ENCODE results near the gene GID8. TPM values are rescaled to one million over a fixed set of nuclear protein-coding genes. Genes with fewer than 3 reads are reported as not detected.

Gene GID8
- total and polyA plus RNA-seq, 2 experiments from 2014 or later, result 41.8 to 106 TPM

DNA sequence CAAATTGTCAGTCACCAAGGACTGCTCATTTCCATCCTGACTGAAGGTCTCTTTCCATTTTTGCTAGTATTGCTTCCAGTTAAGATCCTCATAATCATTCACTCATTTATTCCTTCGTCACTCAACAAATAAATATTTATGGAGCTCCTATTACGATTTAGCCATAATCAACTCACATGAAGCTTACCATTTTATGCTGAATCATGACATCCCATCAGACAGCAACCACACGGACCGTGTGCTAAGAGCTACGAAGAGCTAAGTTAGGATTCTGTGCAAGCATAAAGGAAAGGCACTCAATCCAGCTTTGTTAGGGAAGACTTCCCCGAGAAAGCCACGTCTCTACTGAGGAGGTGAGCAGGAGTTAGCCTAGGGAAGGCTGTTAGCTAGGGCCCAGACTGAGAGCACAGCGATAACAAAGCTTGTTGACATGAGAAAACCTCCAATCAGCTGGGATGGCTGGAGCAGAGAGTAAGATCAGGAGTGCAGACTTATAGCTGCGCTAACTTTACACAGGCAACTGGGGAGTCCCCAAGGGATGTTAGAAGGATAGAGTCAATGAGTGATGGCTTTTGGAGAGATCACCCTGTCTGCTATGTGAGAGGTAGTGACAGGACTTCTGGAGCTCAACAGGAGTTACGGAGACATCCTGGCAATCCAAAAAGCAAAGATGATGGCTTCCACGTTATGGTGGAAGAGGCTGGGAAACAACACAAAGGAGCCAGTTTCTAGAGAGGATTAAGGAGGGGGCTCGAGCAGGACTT is 2.6 kb upstream of the GID8 start:
- H3K4me3 Mint-ChIP-seq, result no peak overlapping the region
- Histone ChIP-seq H3K9me2 (ENCODE audit: insufficient read depth) (no peaks in the 10 kb centered on the region), H3K27me3 (ENCODE audit: insufficient read depth) (no peaks in the 10 kb centered on the region), H3K27ac (ENCODE audit: low read depth) (peak overlapping the region; percentile 94), H3K4me2 (peak overlapping the region; percentile 97), H2AFZ (no peak overlapping the region), H3K4me1 (ENCODE audit: insufficient read depth) (peaks cover 74% of the 10 kb centered on the region), H3F3A (replicated peaks; ENCODE audit: low read depth) (peaks cover 47% of the 10 kb centered on the region), H3K36me3 (ENCODE audit: insufficient read depth) (peaks cover 26% of the 10 kb centered on the region), H3K4me3 (peak overlapping the region; percentile 100), H3K79me2 (replicated peaks; ENCODE audit: insufficient read depth) (peaks cover 95% of the 10 kb centered on the region), H4K20me1 (replicated peaks; ENCODE audit: insufficient read depth) (peaks cover 57% of the 10 kb centered on the region)
- peaks cover 13% of the 10 kb centered on the region for H3K36me3 Mint-ChIP-seq (ENCODE audit: low read depth)
- DNase-seq (ENCODE audit: low spot score) (no peak), ATAC-seq (no peak)
- H3K27ac Mint-ChIP-seq, result no peak overlapping the region
- peaks cover 3% of the 10 kb centered on the region; the same call in 1 of the 3 replicates for H3K9me3 Mint-ChIP-seq
- H3K4me1 Mint-ChIP-seq, result peaks cover 29% of the 10 kb centered on the region
- TF ChIP-seq ZNF462 (CRISPR knock-in tag; IDR thresholded peaks at IDR 0.05) (no peak), JUNB (IDR thresholded peaks at IDR 0.05; ENCODE audit: unreplicated experiment) (no peak), POLR2AphosphoS5 (IDR thresholded peaks at IDR 0.05; ENCODE audit: low read depth) (no peak), EZH2phosphoT487 (IDR thresholded peaks at IDR 0.05; ENCODE audit: unreplicated experiment) (no peak)
- peaks cover 11% of the 10 kb centered on the region for H3K27me3 Mint-ChIP-seq (ENCODE audit: insufficient read depth, low read depth, poor library complexity)

- peaks cover 11% of the 10 kb centered on the region for H3K27me3 Mint-ChIP-seq (ENCODE audit: insufficient read depth, low read depth, poor library complexity)
- DNase-seq (ENCODE audit: low spot score) (no peak), ATAC-seq (no peak)
- no peaks in the 10 kb centered on the region for H3K27me3 ChIP-seq (ENCODE audit: insufficient read depth)
- no peaks in the 10 kb centered on the region for H3K9me2 ChIP-seq (ENCODE audit: insufficient read depth)
- no peak overlapping the region for H2AFZ ChIP-seq
- no peak overlapping the region for H3K4me3 Mint-ChIP-seq
- peaks cover 63% of the 10 kb centered on the region for H4K20me1 ChIP-seq (replicated peaks; ENCODE audit: insufficient read depth)
- peaks cover 73% of the 10 kb centered on the region for H3K4me1 ChIP-seq (ENCODE audit: insufficient read depth)
- peak overlapping the region; percentile 100 for H3K4me3 ChIP-seq
- no peak overlapping the region for H3K27ac Mint-ChIP-seq
- H3K36me3 Mint-ChIP-seq (ENCODE audit: low read depth), result peaks cover 15% of the 10 kb centered on the region
- peaks cover 3% of the 10 kb centered on the region; the same call in 1 of the 3 replicates for H3K9me3 Mint-ChIP-seq
- H3K4me2 ChIP-seq, result peak overlapping the region; percentile 97
- peaks cover 23% of the 10 kb centered on the region for H3K4me1 Mint-ChIP-seq
- H3K79me2 ChIP-seq (replicated peaks; ENCODE audit: insufficient read depth), result peaks cover 95% of the 10 kb centered on the region
- peak overlapping the region; percentile 94 for H3K27ac ChIP-seq (ENCODE audit: low read depth)
- TF ChIP-seq JUNB (IDR thresholded peaks at IDR 0.05; ENCODE audit: unreplicated experiment) (no peak), NANOG (IDR thresholded peaks at IDR 0.05; ENCODE audit: borderline replicate concordance) (no peak), POLR2AphosphoS5 (IDR thresholded peaks at IDR 0.05; ENCODE audit: low read depth) (no peak)
- peaks cover 48% of the 10 kb centered on the region for H3F3A ChIP-seq (replicated peaks; ENCODE audit: low read depth)
- H3K36me3 ChIP-seq (ENCODE audit: insufficient read depth), result peaks cover 26% of the 10 kb centered on the region
Observed at GRCh38 chr20:62935968-62936585, 1.9 kb upstream of the GID8 start.

Data from GM23338 (cell line).